HepG2 (cell line): Measurements from ENCODE around the gene LOXL4. TPM values are rescaled to one million over a fixed set of nuclear protein-coding genes. Genes with fewer than 3 reads are reported as not detected.

ENCODE experiments used
- ATF1 ChIP-seq: IDR thresholded peaks from 2 replicates; pipeline ENCODE4 v1.6.1; 2016; ENCODE audit warnings: mild to moderate bottlenecking, control low read depth
- BRCA1 ChIP-seq: sonication (generic); formaldehyde crosslinking; IDR thresholded peaks from 2 replicates; pipeline ENCODE4 v1.4.0; 2020; ENCODE audit warnings: missing genetic modification reagents
- CAMTA2 ChIP-seq: sonication (generic); formaldehyde crosslinking; IDR thresholded peaks from 2 replicates; pipeline ENCODE4 v1.4.0; 2020; ENCODE audit warnings: mild to moderate bottlenecking, missing genetic modification reagents, borderline replicate concordance
- DNMT1 ChIP-seq: sonication (generic); formaldehyde crosslinking; IDR thresholded peaks from 2 replicates; pipeline ENCODE4 v1.5.1; 2020; ENCODE audit warnings: mild to moderate bottlenecking, missing genetic modification reagents
- GABPA ChIP-seq, 2 experiments: IDR thresholded peaks; 2 replicates each; pipeline ENCODE4 v1.6.1; 2011 to 2016; ENCODE audit warnings: low read depth in 2 of 2, low read length in 1 of 2, missing biosample characterization in 1 of 2, missing genetic modification characterization in 1 of 2
- HHEX ChIP-seq: IDR thresholded peaks from 2 replicates; pipeline ENCODE4 v1.6.1; 2016; ENCODE audit warnings: control low read depth
- HOXA5 ChIP-seq: sonication (generic); formaldehyde crosslinking; IDR thresholded peaks from 2 replicates; pipeline ENCODE4 v1.4.0; 2020; ENCODE audit warnings: missing genetic modification reagents
- MTA3 ChIP-seq: sonication (generic); formaldehyde crosslinking; IDR thresholded peaks from 2 replicates; pipeline ENCODE4 v1.4.0; 2020; ENCODE audit warnings: missing genetic modification reagents
- PHF20 ChIP-seq: sonication (generic); formaldehyde crosslinking; IDR thresholded peaks from 2 replicates; pipeline ENCODE4 v1.5.0; 2020; ENCODE audit warnings: mild to moderate bottlenecking, missing genetic modification reagents
- PREB ChIP-seq: sonication (generic); formaldehyde crosslinking; IDR thresholded peaks from 2 replicates; pipeline ENCODE4 v1.4.0; 2020; ENCODE audit warnings: missing genetic modification reagents
- SRY ChIP-seq: sonication (generic); formaldehyde crosslinking; IDR thresholded peaks from 2 replicates; pipeline ENCODE4 v1.8.0; 2022; ENCODE audit warnings: mild to moderate bottlenecking, missing genetic modification reagents
- TFAP4 ChIP-seq: sonication (generic); IDR thresholded peaks from 2 replicates; pipeline ENCODE4 v1.6.1; 2016; ENCODE audit warnings: low read depth, borderline replicate concordance
- ZIK1 ChIP-seq: sonication (generic); formaldehyde crosslinking; IDR thresholded peaks from 2 replicates; pipeline ENCODE4 v1.5.0; 2020; ENCODE audit warnings: mild to moderate bottlenecking, low read depth, missing genetic modification reagents, borderline replicate concordance
- ZMYM2 ChIP-seq: sonication (generic); formaldehyde crosslinking; IDR thresholded peaks from 2 replicates; pipeline ENCODE4 v1.8.0; 2022; ENCODE audit warnings: mild to moderate bottlenecking, missing genetic modification reagents
- ZNF235 ChIP-seq: sonication (generic); formaldehyde crosslinking; IDR thresholded peaks from 2 replicates; pipeline ENCODE4 v1.8.1; 2023; ENCODE audit warnings: mild to moderate bottlenecking, missing genetic modification reagents, borderline replicate concordance
- ZNF281 ChIP-seq: sonication (generic); formaldehyde crosslinking; IDR thresholded peaks from 2 replicates; pipeline ENCODE4 v1.4.0; 2020; ENCODE audit warnings: missing genetic modification reagents, borderline replicate concordance
- ZNF7 ChIP-seq: IDR thresholded peaks from 2 replicates; pipeline ENCODE4 v1.6.1; 2016; ENCODE audit warnings: missing biosample characterization, missing genetic modification reagents
- ZNF737 ChIP-seq: sonication (generic); formaldehyde crosslinking; IDR thresholded peaks from 2 replicates; pipeline ENCODE4 v1.5.0; 2020; ENCODE audit warnings: missing genetic modification reagents, mild to moderate bottlenecking, borderline replicate concordance
- polyA plus RNA-seq, 8 experiments: library from polyadenylated mRNA; depleted of rRNA in 3 of 8; stranded (reverse) in 7 of 8; unstranded in 1 of 8; fragments of >200 nt; fragmentation: Illumina TruSeq in 4 of 8; extraction: Trizol in 4 of 8; gene quantifications; 2 replicates each; pipeline versions ENCODE4 v1.2.1 to v1.2.3, GENCODE V29; 2011 to 2016; ENCODE audit warnings: low read depth in 4 of 8, missing spikeins in 1 of 8, mixed read lengths in 1 of 8; ENCODE audit not compliant: insufficient read depth in 1 of 8
- total RNA-seq, 5 experiments: library from RNA; depleted of rRNA; stranded (reverse); fragments of >200 nt; fragmentation: Illumina TruSeq; extraction: Trizol; gene quantifications; 2 replicates each; pipeline ENCODE4 v1.2.3, GENCODE V29; 2016; ENCODE audit warnings: low read depth in 1 of 5
- TF ChIP-seq, protein P1 (sequence below): sonication (generic); formaldehyde crosslinking; IDR thresholded peaks from 2 replicates; pipeline ENCODE4 v1.5.0; 2020; ENCODE audit warnings: mild to moderate bottlenecking, missing genetic modification reagents
- TF ChIP-seq, protein P2 (sequence below), 2 experiments: sonication (generic) in 1 of 2; formaldehyde crosslinking in 1 of 2; IDR thresholded peaks; 2 replicates each; pipeline versions ENCODE4 v1.4.0 to v1.6.1; 2018 to 2020; ENCODE audit warnings: missing genetic modification reagents in 2 of 2, borderline replicate concordance in 1 of 2, low read depth in 1 of 2, mild to moderate bottlenecking in 1 of 2, missing biosample characterization in 1 of 2

Gene LOXL4
- total and polyA plus RNA-seq, 2 of the 13 experiments (the other 11 are each of a cell fraction or from before 2014, with no cell fraction given): 8.8 to 21.1 TPM

DNA sequence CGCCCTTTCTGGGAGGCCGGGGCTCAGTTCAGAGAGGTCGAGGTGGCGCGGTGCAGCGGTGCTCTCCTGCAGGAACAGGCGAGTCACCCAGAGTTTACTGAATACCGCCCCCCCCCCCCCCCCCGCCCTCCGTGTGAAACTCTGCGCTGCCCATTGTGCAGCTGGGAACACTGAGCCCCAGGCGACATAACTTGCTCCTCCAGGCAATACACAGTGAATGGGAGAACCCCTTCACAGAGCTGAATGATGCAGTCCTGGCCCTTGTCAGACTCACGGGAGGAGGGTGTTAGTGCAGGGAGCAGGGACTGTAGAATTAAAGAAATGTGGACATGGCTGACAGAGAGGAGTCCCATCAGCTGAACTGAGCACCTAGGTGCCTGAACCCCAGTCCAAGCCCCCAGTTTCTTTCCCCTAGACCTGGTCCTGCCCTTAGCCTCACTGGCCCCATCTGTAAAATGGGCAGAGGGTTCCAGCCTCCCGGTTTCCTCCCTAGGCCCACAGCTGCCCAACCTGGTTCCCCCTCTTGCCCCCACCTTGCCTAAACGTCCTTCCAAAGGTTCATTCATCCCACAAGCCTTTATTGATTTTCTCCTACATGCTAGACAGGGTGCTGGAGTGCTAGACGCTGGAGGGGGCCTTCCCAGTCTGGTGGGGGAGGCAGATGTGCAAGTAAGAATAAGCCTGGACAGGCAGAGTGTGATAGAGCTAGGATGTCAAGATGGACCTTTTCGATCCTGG is 869 bp upstream of the LOXL4 start (continued):
- TF ChIP-seq PREB (CRISPR knock-in tag) (no peak), GABPA (IDR thresholded peaks at IDR 0.05; ENCODE audit: low read depth, low read length) (no peak), GABPA (CRISPR knock-in tag; IDR thresholded peaks at IDR 0.05; ENCODE audit: low read depth) (no peak), PHF20 (CRISPR knock-in tag) (0 out of 2 replicates have a peak, but pooled peaks have one; percentile 24), ZIK1 (CRISPR knock-in tag) (no peak), SRY (CRISPR knock-in tag) (no peak), DNMT1 (CRISPR knock-in tag) (no peak), ZMYM2 (peak; percentile 80; the same call in 1 of the 2 replicates), ZNF281 (CRISPR knock-in tag) (0 out of 2 replicates have a peak, but pooled peaks have one; percentile 7), ATF1 (CRISPR knock-in tag) (no peak), MTA3 (CRISPR knock-in tag) (no peak), ZNF235 (CRISPR knock-in tag) (no peak), BRCA1 (CRISPR knock-in tag) (no peak), ZNF737 (CRISPR knock-in tag) (no peak), HHEX (CRISPR knock-in tag) (no peak), TFAP4 (no peak; the same call in 1 of the 2 replicates), ZNF7 (no peak), CAMTA2 (CRISPR knock-in tag) (no peak), HOXA5 (CRISPR knock-in tag) (no peak)
- TF ChIP-seq, protein P1, sequence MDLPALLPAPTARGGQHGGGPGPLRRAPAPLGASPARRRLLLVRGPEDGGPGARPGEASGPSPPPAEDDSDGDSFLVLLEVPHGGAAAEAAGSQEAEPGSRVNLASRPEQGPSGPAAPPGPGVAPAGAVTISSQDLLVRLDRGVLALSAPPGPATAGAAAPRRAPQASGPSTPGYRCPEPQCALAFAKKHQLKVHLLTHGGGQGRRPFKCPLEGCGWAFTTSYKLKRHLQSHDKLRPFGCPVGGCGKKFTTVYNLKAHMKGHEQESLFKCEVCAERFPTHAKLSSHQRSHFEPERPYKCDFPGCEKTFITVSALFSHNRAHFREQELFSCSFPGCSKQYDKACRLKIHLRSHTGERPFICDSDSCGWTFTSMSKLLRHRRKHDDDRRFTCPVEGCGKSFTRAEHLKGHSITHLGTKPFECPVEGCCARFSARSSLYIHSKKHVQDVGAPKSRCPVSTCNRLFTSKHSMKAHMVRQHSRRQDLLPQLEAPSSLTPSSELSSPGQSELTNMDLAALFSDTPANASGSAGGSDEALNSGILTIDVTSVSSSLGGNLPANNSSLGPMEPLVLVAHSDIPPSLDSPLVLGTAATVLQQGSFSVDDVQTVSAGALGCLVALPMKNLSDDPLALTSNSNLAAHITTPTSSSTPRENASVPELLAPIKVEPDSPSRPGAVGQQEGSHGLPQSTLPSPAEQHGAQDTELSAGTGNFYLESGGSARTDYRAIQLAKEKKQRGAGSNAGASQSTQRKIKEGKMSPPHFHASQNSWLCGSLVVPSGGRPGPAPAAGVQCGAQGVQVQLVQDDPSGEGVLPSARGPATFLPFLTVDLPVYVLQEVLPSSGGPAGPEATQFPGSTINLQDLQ: no peak
- TF ChIP-seq, protein P2, sequence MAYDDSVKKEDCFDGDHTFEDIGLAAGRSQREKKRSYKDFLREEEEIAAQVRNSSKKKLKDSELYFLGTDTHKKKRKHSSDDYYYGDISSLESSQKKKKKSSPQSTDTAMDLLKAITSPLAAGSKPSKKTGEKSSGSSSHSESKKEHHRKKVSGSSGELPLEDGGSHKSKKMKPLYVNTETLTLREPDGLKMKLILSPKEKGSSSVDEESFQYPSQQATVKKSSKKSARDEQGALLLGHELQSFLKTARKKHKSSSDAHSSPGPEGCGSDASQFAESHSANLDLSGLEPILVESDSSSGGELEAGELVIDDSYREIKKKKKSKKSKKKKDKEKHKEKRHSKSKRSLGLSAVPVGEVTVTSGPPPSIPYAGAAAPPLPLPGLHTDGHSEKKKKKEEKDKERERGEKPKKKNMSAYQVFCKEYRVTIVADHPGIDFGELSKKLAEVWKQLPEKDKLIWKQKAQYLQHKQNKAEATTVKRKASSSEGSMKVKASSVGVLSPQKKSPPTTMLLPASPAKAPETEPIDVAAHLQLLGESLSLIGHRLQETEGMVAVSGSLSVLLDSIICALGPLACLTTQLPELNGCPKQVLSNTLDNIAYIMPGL (CRISPR knock-in tag; IDR thresholded peaks at IDR 0.05; ENCODE audit: borderline replicate concordance in 1 of 2, low read depth in 1 of 2): 0 out of 4 replicates have a peak, but pooled peaks of 1 of the 2 experiments have one; percentile 15
